ENCODE measurements around the gene DDX19B.
"Not testable (repeated sequence)": the region's sequence is repeated elsewhere in the genome, so short reads cannot be mapped to it uniquely, and the experiment has no call there.

The DDX19B gene

DNA sequence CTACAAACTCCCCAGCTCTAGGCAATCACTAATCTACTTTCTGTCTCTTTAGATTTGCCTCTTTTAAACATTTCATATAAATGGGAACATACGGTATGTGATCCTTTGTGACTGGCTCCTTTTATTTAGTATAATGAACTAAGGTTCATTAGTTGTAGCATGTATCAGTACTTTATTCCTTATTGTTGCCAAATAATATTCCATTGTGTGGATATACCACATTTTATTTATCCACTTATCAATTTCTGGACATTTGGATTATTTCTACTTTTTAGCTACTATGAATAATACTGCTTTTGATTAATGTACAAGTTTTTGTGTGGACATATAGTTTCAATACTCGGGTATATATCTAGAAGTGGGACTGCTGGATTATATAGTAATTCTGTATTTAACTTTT is 7.9 kb downstream of the DDX19B start (continued):
- TF ChIP-seq ZNF398 (tag by site-specific recombination; IDR thresholded peaks at IDR 0.05), result no peak
- TF ChIP-seq MZF1 (tag by site-specific recombination; IDR thresholded peaks at IDR 0.05; ENCODE audit: borderline replicate concordance), result no peak
- no peak for TF ChIP-seq ZNF138 (tag by site-specific recombination; IDR thresholded peaks at IDR 0.05; ENCODE audit: borderline replicate concordance)
- TF ChIP-seq ZSCAN30 (tag by site-specific recombination; IDR thresholded peaks at IDR 0.05), result no peak
- no peak for TF ChIP-seq ELK4 (IDR thresholded peaks at IDR 0.05; ENCODE audit: borderline replicate concordance, low read depth, low read length)

- CTCF ChIA-PET; H3K4me3 ChIP-seq (ENCODE audit: low read depth, low read length); H3K9me3 ChIP-seq (ENCODE audit: control insufficient read depth, insufficient read depth, low read depth, low read length); H3K4me1 ChIP-seq (ENCODE audit: control insufficient read depth, insufficient read depth, low read length); H3K27ac ChIP-seq (ENCODE audit: extremely low read depth, low read depth, low read length); POLR2A ChIA-PET; H3K36me3 ChIP-seq (ENCODE audit: control insufficient read depth in 2 of 2, insufficient read depth in 1 of 2, low read length in 2 of 2): not testable (repeated sequence)
These were observed 8.7 kb downstream of the DDX19B start for GRCh38 chr16:70307726-70308125.

DNA sequence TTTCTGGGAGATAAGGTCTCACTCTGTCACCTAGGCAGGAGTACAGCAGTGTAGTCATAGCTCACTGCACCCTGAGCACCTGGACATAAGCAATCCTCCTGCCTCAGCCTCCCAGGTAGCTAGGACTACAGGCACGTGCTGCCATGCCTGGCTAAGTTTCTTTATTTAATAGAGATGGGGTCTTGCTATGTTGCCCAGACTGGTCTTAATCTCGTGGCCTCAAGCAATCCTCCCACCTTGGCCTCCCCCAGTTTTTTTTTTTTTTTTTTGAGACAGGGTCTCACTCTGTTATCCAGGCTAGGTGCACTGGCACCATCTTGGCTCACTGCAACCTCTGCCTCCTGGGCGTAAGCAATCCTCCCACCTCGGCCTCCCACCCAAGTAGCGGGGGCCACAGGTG is 21.1 kb downstream of the DDX19B start:
- Histone ChIP-seq H3K36me3 (ENCODE audit: control insufficient read depth in 2 of 2, insufficient read depth in 1 of 2, low read length in 2 of 2) (peaks cover 32 to 46% of the 10 kb centered on the region in 2 experiments), H3K9me3 (ENCODE audit: control insufficient read depth, insufficient read depth, low read depth, low read length) (no peaks in the 10 kb centered on the region), H3K4me3 (ENCODE audit: low read depth, low read length) (no peak overlapping the region), H3K27ac (ENCODE audit: extremely low read depth, low read depth, low read length) (no peak overlapping the region), H3K4me1 (ENCODE audit: control insufficient read depth, insufficient read depth, low read length) (no peaks in the 10 kb centered on the region)
- ChIA-PET CTCF (no interaction called here), POLR2A (no interaction called here)
- TF ChIP-seq ZNF433 (tag by site-specific recombination; IDR thresholded peaks at IDR 0.05; ENCODE audit: low read depth) (no peak), ZNF121 (tag by site-specific recombination; IDR thresholded peaks at IDR 0.05) (peak; percentile 70), KLF10 (tag by site-specific recombination; IDR thresholded peaks at IDR 0.05) (no peak), ZNF571 (tag by site-specific recombination; IDR thresholded peaks at IDR 0.05) (no peak), SCRT2 (tag by site-specific recombination; IDR thresholded peaks at IDR 0.05) (no peak), ZNF266 (tag by site-specific recombination; IDR thresholded peaks at IDR 0.05; ENCODE audit: low read depth) (no peak), ZNF513 (tag by site-specific recombination; IDR thresholded peaks at IDR 0.05) (no peak), EGR2 (tag by site-specific recombination; IDR thresholded peaks at IDR 0.05; ENCODE audit: low read depth) (0 out of 2 replicates have a peak, but pooled peaks have one; percentile 29)
- TF ChIP-seq, protein P1, sequence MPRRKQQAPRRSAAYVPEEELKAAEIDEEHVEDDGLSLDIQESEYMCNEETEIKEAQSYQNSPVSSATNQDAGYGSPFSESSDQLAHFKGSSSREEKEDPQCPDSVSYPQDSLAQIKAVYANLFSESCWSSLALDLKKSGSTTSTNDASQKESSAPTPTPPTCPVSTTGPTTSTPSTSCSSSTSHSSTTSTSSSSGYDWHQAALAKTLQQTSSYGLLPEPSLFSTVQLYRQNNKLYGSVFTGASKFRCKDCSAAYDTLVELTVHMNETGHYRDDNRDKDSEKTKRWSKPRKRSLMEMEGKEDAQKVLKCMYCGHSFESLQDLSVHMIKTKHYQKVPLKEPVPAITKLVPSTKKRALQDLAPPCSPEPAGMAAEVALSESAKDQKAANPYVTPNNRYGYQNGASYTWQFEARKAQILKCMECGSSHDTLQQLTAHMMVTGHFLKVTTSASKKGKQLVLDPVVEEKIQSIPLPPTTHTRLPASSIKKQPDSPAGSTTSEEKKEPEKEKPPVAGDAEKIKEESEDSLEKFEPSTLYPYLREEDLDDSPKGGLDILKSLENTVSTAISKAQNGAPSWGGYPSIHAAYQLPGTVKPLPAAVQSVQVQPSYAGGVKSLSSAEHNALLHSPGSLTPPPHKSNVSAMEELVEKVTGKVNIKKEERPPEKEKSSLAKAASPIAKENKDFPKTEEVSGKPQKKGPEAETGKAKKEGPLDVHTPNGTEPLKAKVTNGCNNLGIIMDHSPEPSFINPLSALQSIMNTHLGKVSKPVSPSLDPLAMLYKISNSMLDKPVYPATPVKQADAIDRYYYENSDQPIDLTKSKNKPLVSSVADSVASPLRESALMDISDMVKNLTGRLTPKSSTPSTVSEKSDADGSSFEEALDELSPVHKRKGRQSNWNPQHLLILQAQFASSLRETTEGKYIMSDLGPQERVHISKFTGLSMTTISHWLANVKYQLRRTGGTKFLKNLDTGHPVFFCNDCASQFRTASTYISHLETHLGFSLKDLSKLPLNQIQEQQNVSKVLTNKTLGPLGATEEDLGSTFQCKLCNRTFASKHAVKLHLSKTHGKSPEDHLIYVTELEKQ (tag by site-specific recombination; IDR thresholded peaks at IDR 0.05; ENCODE audit: borderline replicate concordance), result no peak

Measured in HEK293 (cell line).